DND-41 (cell line): ENCODE measurements around the gene C3orf38.

ENCODE experiments used
- ATAC-seq: fragments of 200-7000 bp; cut with Tn5 transposase; 3 replicates; pipeline ENCODE4 v1.9.1; 2021; ENCODE audit warnings: low read depth; ENCODE audit not compliant: insufficient read depth
- DNase-seq: peaks from one replicate; pipeline ENCODE4 v3.0.0-alpha.2; 2020
- H2AFZ ChIP-seq: 2 replicates; pipeline ENCODE4 v1.6.0; 2012; ENCODE audit warnings: low read depth, low read length
- H3K27ac ChIP-seq: 2 replicates; pipeline ENCODE4 v1.5.1; 2012; ENCODE audit warnings: low read length, inconsistent platforms
- H3K27me3 ChIP-seq: fragments of 200-600 bp; sonication (generic); 2 replicates; pipeline ENCODE4 v1.6.0; 2012; ENCODE audit warnings: low read length, mild to moderate bottlenecking, inconsistent platforms; ENCODE audit not compliant: insufficient read depth, poor library complexity
- H3K36me3 ChIP-seq: 2 replicates; pipeline ENCODE4 v1.5.1; 2012; ENCODE audit warnings: low read length, inconsistent platforms; ENCODE audit not compliant: insufficient read depth
- H3K4me1 ChIP-seq: 2 replicates; pipeline ENCODE4 v1.5.1; 2012; ENCODE audit warnings: mild to moderate bottlenecking, low read length; ENCODE audit not compliant: insufficient read depth
- H3K4me2 ChIP-seq: 2 replicates; pipeline ENCODE4 v1.6.0; 2012; ENCODE audit warnings: mild to moderate bottlenecking, moderate library complexity, low read length, inconsistent platforms; ENCODE audit not compliant: insufficient read depth
- H3K4me3 ChIP-seq, 2 experiments: fragments of 200-600 bp in 1 of 2; shearing (Covaris generic) in 1 of 2; 2 replicates each; pipeline ENCODE4 v1.5.1; 2012 to 2016; ENCODE audit warnings: inconsistent platforms in 2 of 2, low read length in 2 of 2, mild to moderate bottlenecking in 2 of 2, low read depth in 1 of 2, moderate library complexity in 1 of 2
- H3K79me2 ChIP-seq: 2 replicates; pipeline ENCODE4 v1.6.0; 2012; ENCODE audit warnings: low read length, inconsistent platforms; ENCODE audit not compliant: insufficient read depth
- H3K9ac ChIP-seq: 2 replicates; pipeline ENCODE4 v1.6.0; 2012; ENCODE audit warnings: low read depth, mild to moderate bottlenecking, inconsistent platforms, low read length, moderate library complexity
- H3K9me3 ChIP-seq: 2 replicates; pipeline ENCODE4 v1.5.1; 2012; ENCODE audit warnings: low read length, moderate library complexity, mild to moderate bottlenecking, inconsistent platforms; ENCODE audit not compliant: insufficient read depth, severe bottlenecking
- H4K20me1 ChIP-seq: 2 replicates; pipeline ENCODE4 v1.6.0; 2012; ENCODE audit warnings: low read length; ENCODE audit not compliant: insufficient read depth
- CTCF ChIP-seq: IDR thresholded peaks from 2 replicates; pipeline ENCODE4 v1.5.1; 2012; ENCODE audit warnings: borderline replicate concordance, low read length, moderate library complexity, mild to moderate bottlenecking; ENCODE audit not compliant: poor library complexity, severe bottlenecking; ENCODE audit errors: extremely low read depth
- EZH2 ChIP-seq: IDR thresholded peaks from 3 replicates; pipeline ENCODE4 v1.6.1; 2012; ENCODE audit warnings: borderline replicate concordance, low read depth, mild to moderate bottlenecking, moderate library complexity, low read length, inconsistent platforms; ENCODE audit not compliant: severe bottlenecking

C3orf38 gene

DNA sequence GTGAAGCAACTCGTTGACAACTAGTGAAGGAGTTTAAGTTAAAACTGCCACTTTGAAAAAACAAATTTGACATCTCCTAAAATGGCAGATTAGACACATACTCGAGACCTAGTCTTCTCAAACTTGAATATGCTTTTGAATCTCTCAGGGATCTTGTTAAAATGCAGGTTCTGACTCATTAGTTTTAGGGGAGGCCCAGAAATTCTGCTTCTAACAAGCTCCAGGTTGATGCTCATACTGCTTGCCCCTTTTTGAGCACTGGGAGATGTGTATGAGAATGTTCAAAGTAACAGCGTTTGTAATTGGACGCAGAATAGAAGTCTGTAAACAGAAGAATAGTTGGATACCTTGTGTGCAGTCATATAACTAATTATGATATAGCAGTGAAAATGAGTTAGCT, 1.6 kb downstream of the C3orf38 start:
- peaks cover 36% of the 10 kb centered on the region for H3K36me3 ChIP-seq
- peaks cover 97% of the 10 kb centered on the region for H3K79me2 ChIP-seq
- H3K4me2 ChIP-seq = peak overlapping the region; percentile 63
- H3K9ac ChIP-seq = peak overlapping the region; percentile 94
- H4K20me1 ChIP-seq = peaks cover 17% of the 10 kb centered on the region
- H3K4me1 ChIP-seq = peaks cover 55% of the 10 kb centered on the region
- TF ChIP-seq CTCF (no peak), EZH2 (no peak)
- H3K9me3 ChIP-seq = no peaks in the 10 kb centered on the region
- peak overlapping the region; percentile 43 for H3K27ac ChIP-seq
- DNase-seq = no peak
- no peak for ATAC-seq
- no peaks in the 10 kb centered on the region for H3K27me3 ChIP-seq
- no peak overlapping the region for H2AFZ ChIP-seq
- peak overlapping the region; percentile 92 to 99; a peak in 3 of 4 replicates for H3K4me3 ChIP-seq

- ATAC-seq (no peak), DNase-seq (no peak)
- Histone ChIP-seq H3K4me3 (peak overlapping the region in 1 of 2 experiments; percentile 31; a peak in 1 of 4 replicates), H4K20me1 (peaks cover 18% of the 10 kb centered on the region), H3K27ac (no peak overlapping the region), H3K9ac (no peak overlapping the region), H3K36me3 (peaks cover 50% of the 10 kb centered on the region), H3K4me1 (peaks cover 57% of the 10 kb centered on the region), H3K4me2 (peak overlapping the region; percentile 63), H3K79me2 (peaks cover 99% of the 10 kb centered on the region), H3K27me3 (no peaks in the 10 kb centered on the region), H3K9me3 (no peaks in the 10 kb centered on the region), H2AFZ (no peak overlapping the region)
- TF ChIP-seq CTCF (no peak), EZH2 (no peak)
These were observed 3.1 kb downstream of the C3orf38 start for GRCh38 chr3:88152841-88153240.

DNA sequence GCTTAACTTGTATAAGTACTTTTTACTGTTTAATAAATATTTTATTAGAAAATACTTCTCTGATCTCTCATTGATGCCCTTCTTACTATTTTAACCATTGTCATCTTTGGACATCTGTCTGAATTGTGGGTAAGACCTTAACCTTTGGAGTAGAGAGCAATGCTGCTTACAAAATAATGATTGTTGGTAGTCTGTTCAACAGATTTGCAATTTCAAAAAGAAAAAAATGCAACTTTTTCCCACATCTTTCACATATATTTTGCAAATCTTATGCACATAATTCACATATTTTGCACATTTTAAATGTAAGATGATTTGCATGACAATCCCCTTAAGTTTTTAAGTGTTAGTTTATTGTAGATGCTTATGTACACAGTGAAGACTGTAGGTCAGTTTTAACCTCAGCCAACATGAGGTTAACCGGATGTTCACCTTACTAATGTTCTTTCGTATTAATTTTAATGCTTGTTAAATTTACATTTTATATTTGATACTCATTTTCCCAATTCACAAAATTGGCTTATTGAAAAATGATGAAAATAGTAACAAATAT, 16.7 kb downstream of the C3orf38 start:
- TF ChIP-seq CTCF (no peak), EZH2 (no peak)
- Histone ChIP-seq H3K4me3 (no peak overlapping the region), H4K20me1 (peaks cover 6% of the 10 kb centered on the region; the same call in 1 of the 2 replicates)

More for the DNA sequence above, 16.7 kb downstream of the C3orf38 start:
- no peak for DNase-seq
- H3K36me3 ChIP-seq = peaks cover 21% of the 10 kb centered on the region
- H3K79me2 ChIP-seq = peaks cover 20% of the 10 kb centered on the region
- H3K9me3 ChIP-seq = no peaks in the 10 kb centered on the region
- H3K9ac ChIP-seq = no peak overlapping the region
- no peaks in the 10 kb centered on the region for H3K27me3 ChIP-seq
- no peak overlapping the region for H2AFZ ChIP-seq
- H3K4me1 ChIP-seq = no peaks in the 10 kb centered on the region
- no peak overlapping the region for H3K27ac ChIP-seq
- H3K4me2 ChIP-seq = no peak overlapping the region
- no peak for ATAC-seq
